Effector memory CD4-positive, alpha-beta T cell (primary cell): ENCODE results near the gene TMEM30B.

Experiments used
- DNase-seq, 3 donors: peaks; one replicate each; pipeline ENCODE4 v3.0.0-alpha.2; 2020
- H3K27ac ChIP-seq: 2 replicates; pipeline ENCODE4 v1.7.0; 2013; ENCODE audit warnings: mild to moderate bottlenecking, low read length, moderate library complexity; ENCODE audit not compliant: insufficient read depth, poor library complexity, severe bottlenecking
- H3K27me3 ChIP-seq: replicated peaks from 2 replicates; pipeline ENCODE4 v1.7.0; 2013; ENCODE audit warnings: mild to moderate bottlenecking, low read length; ENCODE audit not compliant: insufficient read depth, control insufficient read depth, poor library complexity, severe bottlenecking
- H3K36me3 ChIP-seq: 2 replicates; pipeline ENCODE4 v1.7.0; 2013; ENCODE audit warnings: mild to moderate bottlenecking, low read length, moderate library complexity; ENCODE audit not compliant: control insufficient read depth, insufficient read depth
- H3K4me1 ChIP-seq: 2 replicates; pipeline ENCODE4 v1.7.0; 2013; ENCODE audit warnings: low read length, mild to moderate bottlenecking; ENCODE audit not compliant: control insufficient read depth, insufficient read depth, poor library complexity, severe bottlenecking
- H3K4me3 ChIP-seq: 2 replicates; pipeline ENCODE4 v1.7.0; 2013; ENCODE audit warnings: low read length, low read depth, mild to moderate bottlenecking; ENCODE audit not compliant: insufficient read depth, poor library complexity, severe bottlenecking
- H3K9me3 ChIP-seq: 2 replicates; pipeline ENCODE4 v1.7.0; 2013; ENCODE audit warnings: mild to moderate bottlenecking, low read length, moderate library complexity; ENCODE audit not compliant: control insufficient read depth

TMEM30B gene

DNA sequence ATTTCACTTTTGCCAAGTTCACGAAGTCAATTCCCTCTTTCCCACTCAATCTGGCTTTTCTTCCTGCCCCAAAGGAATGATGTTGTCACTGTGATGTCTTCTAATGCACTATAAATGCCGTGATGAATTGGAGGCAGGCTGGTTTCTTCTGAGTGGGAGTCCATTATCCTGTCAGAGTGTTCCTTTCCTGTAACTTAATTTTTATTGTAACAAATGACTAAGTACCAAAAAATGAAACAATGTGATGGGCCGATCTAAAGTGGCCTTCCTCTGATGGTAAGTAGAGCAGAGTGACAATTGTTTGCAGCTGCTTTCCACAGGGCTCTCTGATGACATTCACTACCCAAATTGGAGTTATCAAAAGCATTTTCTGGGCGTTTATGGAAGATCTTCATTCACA lies 22.2 kb downstream of the TMEM30B start:
- H3K36me3 ChIP-seq: no peaks in the 10 kb centered on the region
- H3K27ac ChIP-seq: no peak overlapping the region
- no peak for DNase-seq

DNA sequence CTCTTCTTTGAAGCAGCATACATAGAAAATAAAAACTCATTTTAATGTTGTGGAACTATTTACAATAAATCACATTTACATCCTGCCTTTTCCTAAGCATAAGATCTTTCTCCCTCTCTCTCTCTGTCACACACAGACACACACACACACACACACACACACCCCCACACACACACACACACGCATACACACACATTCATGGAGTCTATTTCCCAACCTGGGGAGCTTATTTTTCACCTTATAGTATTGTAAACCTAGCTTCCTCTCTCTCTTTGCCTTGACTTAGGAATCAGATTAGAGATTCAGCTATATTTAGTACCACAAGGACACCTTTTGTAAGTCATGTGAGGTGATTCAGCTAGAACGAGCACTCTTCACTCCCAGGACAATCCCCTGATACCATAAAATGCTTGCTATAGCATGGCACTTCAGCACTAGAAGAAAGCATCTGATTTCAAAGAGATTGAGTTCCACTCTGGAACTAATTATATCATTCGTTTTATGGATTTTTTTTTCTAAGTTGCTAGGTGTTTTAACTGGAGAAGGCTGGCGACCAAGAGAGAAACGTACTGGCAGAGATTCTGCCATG lies 23.6 kb downstream of the TMEM30B start:
- Histone ChIP-seq H3K36me3 (no peaks in the 10 kb centered on the region), H3K27ac (no peak overlapping the region)
- no peak for DNase-seq

More for the DNA sequence above, 22.2 kb downstream of the TMEM30B start:
- Histone ChIP-seq H3K4me1 (no peaks in the 10 kb centered on the region), H3K27me3 (peaks cover 3% of the 10 kb centered on the region), H3K4me3 (no peak overlapping the region), H3K9me3 (no peaks in the 10 kb centered on the region)

DNA sequence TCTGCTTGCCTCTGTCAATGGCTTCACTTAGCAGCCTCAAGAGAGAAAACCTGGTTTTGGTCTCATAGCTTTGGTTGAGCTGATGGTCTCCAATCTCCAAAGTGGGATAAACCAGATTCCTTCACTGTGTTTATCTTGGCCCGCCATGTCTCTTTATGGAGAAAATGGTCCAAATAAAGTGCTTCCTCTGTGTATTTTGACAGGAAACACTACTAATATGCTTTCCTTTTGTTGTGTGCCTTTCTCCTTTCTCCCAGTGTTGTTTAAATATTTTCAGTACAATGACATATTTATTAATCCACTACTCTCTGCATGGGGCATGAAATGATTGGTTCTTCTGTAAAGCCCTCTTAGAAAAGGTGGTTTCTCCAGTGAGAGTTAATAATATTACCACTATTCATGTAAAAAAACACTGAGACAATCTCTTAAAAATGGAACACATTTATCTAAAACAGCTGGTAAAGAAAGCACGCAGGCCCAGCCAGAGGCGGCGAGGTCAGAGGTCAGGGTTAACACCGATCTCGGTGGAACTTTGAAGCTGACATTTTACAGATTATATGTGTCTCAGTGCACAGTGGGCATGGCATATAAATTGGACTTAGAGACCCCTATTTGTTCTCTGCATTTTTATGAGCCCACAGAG lies 24.2 kb downstream of the TMEM30B start:
- H3K27me3 ChIP-seq: peaks cover 3% of the 10 kb centered on the region
- H3K4me3 ChIP-seq: no peak overlapping the region

More for the DNA sequence above, 23.6 kb downstream of the TMEM30B start:
- Histone ChIP-seq H3K4me1 (no peaks in the 10 kb centered on the region), H3K9me3 (no peaks in the 10 kb centered on the region), H3K27me3 (peaks cover 3% of the 10 kb centered on the region), H3K4me3 (no peak overlapping the region)

DNA sequence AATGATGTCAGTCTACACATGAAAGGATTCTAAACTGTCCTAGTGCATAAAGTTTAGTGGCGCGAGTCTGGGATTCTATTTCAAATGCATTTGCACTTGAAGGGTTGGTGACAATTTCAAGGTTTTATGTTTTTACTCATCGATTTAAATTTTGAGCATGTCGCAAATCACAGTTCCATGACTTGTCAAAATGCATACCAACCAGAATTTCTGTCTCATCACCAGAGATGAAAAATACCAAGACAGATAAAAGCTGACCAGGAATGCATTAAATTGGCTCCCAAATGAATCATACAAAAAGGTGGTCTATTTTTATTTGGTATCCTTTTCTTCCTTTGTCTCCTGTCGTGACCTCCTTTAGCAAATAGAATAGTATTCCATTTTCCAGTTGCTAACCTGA lies 25.2 kb downstream of the TMEM30B start:
- Histone ChIP-seq H3K4me1 (no peaks in the 10 kb centered on the region), H3K4me3 (no peak overlapping the region), H3K36me3 (no peaks in the 10 kb centered on the region), H3K27me3 (peaks cover 3% of the 10 kb centered on the region), H3K27ac (no peak overlapping the region), H3K9me3 (no peaks in the 10 kb centered on the region)
- no peak for DNase-seq

More for the DNA sequence above, 24.2 kb downstream of the TMEM30B start:
- H3K27ac ChIP-seq: no peak overlapping the region
- DNase-seq: no peak
- H3K36me3 ChIP-seq: no peaks in the 10 kb centered on the region
- H3K4me1 ChIP-seq: no peaks in the 10 kb centered on the region
- H3K9me3 ChIP-seq: no peaks in the 10 kb centered on the region

DNA sequence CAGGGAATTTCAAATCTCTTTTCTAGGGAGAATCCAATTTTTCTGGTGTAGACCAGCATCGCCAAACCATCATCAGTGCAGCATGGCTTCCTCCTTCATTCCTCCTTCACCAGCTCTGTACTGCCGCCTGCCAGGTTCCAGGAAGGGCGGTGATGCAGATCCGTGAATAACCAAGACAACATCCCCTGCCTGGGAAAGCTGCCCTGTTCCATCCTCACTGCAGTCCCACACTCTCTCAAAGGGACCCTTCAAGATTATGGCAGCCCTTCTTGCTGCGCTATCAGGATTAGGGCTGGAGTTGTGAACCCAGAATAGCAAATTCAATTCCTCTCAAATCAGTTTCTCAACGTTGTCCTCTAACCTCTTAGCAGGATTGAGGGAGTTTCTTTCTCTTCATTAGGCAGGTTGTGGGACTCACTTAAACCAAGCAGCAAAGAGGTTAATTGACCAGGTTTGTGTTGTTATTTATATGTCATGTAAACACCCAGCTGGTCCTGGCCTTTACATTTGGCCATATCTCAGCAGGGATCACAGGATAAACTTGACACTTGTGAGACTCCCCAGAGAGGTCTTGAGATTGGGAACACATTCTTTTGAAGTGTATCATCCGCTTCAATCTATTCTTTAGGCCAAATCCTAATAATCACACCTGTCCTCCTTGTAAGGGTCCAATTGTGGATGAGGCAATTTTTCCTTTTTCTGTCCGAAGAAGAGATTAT lies 26.2 kb downstream of the TMEM30B start:
- Histone ChIP-seq H3K27ac (no peak overlapping the region), H3K4me1 (no peaks in the 10 kb centered on the region), H3K36me3 (no peaks in the 10 kb centered on the region), H3K9me3 (no peaks in the 10 kb centered on the region), H3K27me3 (peaks cover 3% of the 10 kb centered on the region), H3K4me3 (no peak overlapping the region)
- DNase-seq: no peak

DNA sequence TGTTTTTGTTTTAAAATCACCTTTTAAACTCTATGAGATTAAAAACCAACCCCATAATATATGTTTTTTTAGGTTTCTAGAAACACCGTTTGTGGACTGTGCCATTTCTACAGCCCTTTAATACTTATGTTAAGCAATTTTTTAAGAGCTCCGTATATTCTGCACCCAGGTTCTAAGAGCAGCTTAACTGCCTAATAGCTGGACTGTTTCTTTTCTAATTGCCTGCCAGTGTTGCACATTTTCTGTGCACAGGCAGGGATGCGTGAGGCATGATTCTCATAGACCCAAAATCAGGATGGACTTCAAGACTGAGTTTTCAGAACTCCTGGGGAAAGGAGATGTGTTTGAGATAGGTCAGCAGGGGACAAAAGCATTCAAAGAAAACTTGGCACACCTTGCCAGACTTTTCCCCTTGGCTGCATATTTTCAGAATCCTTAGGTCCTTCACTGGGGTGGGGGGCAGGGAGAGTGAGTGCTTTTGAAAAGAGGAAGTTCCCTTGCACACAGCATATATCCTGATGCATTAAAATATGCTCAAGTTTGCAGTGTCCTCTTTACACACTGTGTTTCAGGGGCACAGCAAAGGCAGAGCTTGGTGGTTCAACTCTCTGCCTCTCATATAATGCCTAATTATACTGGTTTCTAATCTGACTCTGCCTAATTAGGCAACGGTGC lies 27.9 kb downstream of the TMEM30B start:
- Histone ChIP-seq H3K4me1 (no peaks in the 10 kb centered on the region), H3K27me3 (no peaks in the 10 kb centered on the region), H3K27ac (no peak overlapping the region), H3K9me3 (no peaks in the 10 kb centered on the region), H3K4me3 (no peak overlapping the region), H3K36me3 (no peaks in the 10 kb centered on the region)
- no peak for DNase-seq

DNA sequence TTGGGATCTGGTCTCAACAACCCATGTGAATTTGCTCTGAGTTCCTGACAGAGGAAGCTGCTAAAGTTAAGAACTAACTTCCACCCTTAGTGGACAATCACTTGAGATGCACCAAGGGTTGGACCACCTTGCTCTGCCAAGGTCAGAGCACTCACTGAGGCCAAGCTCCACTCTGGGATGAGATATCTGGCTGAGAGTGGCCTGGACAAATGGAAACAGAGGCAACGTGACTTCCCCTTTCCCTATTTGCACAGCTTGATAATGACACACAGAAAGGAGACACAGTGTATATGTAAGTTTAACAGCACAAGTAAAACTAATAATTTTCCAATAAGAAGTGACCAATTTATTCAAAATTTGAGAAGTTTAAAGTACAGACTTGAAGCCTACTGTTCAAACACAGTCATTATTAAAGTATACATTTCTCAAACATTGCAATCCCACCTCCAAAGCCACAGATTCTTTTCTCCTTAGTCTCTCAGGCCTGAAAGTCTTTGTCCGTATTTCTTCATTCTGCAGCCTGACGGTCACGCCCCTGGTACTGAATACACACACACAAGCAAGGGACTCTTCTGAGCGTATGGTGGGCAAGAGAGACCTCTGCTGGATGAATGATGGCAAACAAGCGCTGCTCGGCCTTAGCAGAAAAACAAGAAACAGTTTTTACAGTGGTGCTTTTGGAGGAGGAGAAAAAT lies 28.6 kb downstream of the TMEM30B start:
- H3K27me3 ChIP-seq: no peaks in the 10 kb centered on the region
- no peak overlapping the region for H3K27ac ChIP-seq
- H3K36me3 ChIP-seq: no peaks in the 10 kb centered on the region
- H3K9me3 ChIP-seq: no peaks in the 10 kb centered on the region
- no peak overlapping the region for H3K4me3 ChIP-seq
- peak; percentile 22 to 31 (median 27) for DNase-seq
- no peaks in the 10 kb centered on the region for H3K4me1 ChIP-seq

DNA sequence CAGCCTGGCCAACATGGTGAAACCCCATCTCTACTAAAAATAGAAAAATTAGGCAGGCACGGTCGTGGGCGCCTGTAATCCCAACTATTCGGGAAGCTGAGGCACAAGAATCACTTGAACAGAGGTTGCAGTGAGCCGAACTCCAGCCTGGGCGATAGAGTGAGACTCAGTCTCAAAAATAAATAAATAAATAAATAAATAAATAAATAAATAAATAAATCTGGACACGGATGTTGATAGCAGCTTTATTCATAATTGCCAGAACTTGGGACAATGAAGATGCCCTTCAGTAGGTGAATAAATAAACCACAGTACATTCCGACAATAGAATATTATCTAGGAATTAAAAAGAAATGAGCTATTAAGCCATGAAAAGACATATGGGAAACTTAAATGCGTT lies 31.1 kb downstream of the TMEM30B start:
- no peaks in the 10 kb centered on the region for H3K36me3 ChIP-seq
- no peaks in the 10 kb centered on the region for H3K27me3 ChIP-seq
- no peak overlapping the region for H3K27ac ChIP-seq
- no peak overlapping the region for H3K4me3 ChIP-seq
- no peaks in the 10 kb centered on the region for H3K4me1 ChIP-seq
- no peak for DNase-seq
- no peaks in the 10 kb centered on the region for H3K9me3 ChIP-seq

DNA sequence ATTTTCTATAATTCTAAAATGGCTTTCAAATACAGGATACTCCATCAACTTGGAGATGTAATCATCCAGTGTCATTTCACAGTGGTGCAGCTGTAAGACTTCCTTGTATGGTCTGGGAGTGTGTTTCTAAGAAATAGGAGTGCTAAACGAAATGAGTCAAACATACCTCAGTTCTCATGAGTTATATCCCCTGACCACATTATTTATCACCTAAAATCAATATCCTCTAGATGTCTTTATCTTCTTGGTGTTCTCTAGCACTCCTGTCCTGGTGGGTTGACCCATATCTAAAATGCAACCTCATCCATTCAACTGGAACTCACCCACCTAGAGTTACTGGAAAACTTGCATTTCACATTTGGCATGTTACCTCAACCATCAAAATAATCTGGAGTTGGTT lies 33.2 kb downstream of the TMEM30B start:
- DNase-seq: no peak
- Histone ChIP-seq H3K36me3 (no peaks in the 10 kb centered on the region), H3K27ac (no peak overlapping the region), H3K4me3 (no peak overlapping the region), H3K9me3 (no peaks in the 10 kb centered on the region), H3K27me3 (no peaks in the 10 kb centered on the region), H3K4me1 (no peaks in the 10 kb centered on the region)
